Calu3 (cell line): ENCODE measurements around the gene ARHGAP25. TPM values are rescaled to one million over a fixed set of nuclear protein-coding genes. Genes with fewer than 3 reads are reported as not detected.

ENCODE experiments used
- BruUV-seq: library from RNA; stranded (reverse); fragments of 400-500 nt; replicated peaks from 2 replicates; lab custom pipeline; 2021; lab: Mats Ljungman, UMichigan
- CTCF ChIA-PET: fragments of 300-600 bp; sonication (Branson Sonifier 250); formaldehyde crosslinking; loops from one replicate; lab custom pipeline; 2022; ENCODE audit warnings: antibody characterized with exemption; lab: Charles Lee
- DNase-seq: peaks from one replicate; pipeline ENCODE4 v3.0.0; 2022
- H3K27ac Mint-ChIP-seq: one replicate; pipeline ENCODE4 v1.8.0; 2022; ENCODE audit warnings: mixed read lengths; ENCODE audit not compliant: unreplicated experiment
- H3K27me3 Mint-ChIP-seq: one replicate; pipeline ENCODE4 v1.8.0; 2022; ENCODE audit warnings: mixed read lengths; ENCODE audit not compliant: unreplicated experiment
- H3K36me3 Mint-ChIP-seq: one replicate; pipeline ENCODE4 v1.8.0; 2022; ENCODE audit warnings: mild to moderate bottlenecking, moderate library complexity, mixed read lengths; ENCODE audit not compliant: insufficient read depth, unreplicated experiment
- H3K4me1 Mint-ChIP-seq: one replicate; pipeline ENCODE4 v1.8.0; 2022; ENCODE audit warnings: mild to moderate bottlenecking, low read depth, mixed read lengths; ENCODE audit not compliant: unreplicated experiment
- H3K4me3 Mint-ChIP-seq: one replicate; pipeline ENCODE4 v1.8.0; 2022; ENCODE audit warnings: mild to moderate bottlenecking, low read depth, moderate library complexity, mixed read lengths; ENCODE audit not compliant: unreplicated experiment
- H3K9me3 Mint-ChIP-seq: one replicate; pipeline ENCODE4 v1.8.0; 2022; ENCODE audit warnings: low read depth, mixed read lengths; ENCODE audit not compliant: unreplicated experiment
- CTCF ChIP-seq: fragments of 200-600 bp; IDR thresholded peaks from one replicate; pipeline ENCODE4 v1.8.0; 2022; ENCODE audit warnings: antibody characterized with exemption; ENCODE audit not compliant: unreplicated experiment
- intact Hi-C: fragments of 100-400 bp; cut with micrococcal nuclease; formaldehyde crosslinking; loops from one replicate; pipeline ENCODE4 v1.10.0; 2022; ENCODE audit not compliant: unreplicated experiment
- total RNA-seq: library from RNA; stranded (reverse); gene quantifications from 2 replicates; pipeline ENCODE4 v1.2.3, GENCODE V29; 2022

Gene ARHGAP25
- total RNA-seq, 1 experiment from 2014 or later: not detected

- no peak overlapping the region for H3K27ac Mint-ChIP-seq
- no peak for DNase-seq
- H3K4me1 Mint-ChIP-seq: no peaks in the 10 kb centered on the region
- no peaks in the 10 kb centered on the region for H3K9me3 Mint-ChIP-seq
- BruUV-seq: no TSS peak
- peaks cover 75% of the 10 kb centered on the region for H3K27me3 Mint-ChIP-seq
- H3K36me3 Mint-ChIP-seq: no peaks in the 10 kb centered on the region
- no peak overlapping the region for H3K4me3 Mint-ChIP-seq
- intact Hi-C loops: no loop called here
- CTCF ChIA-PET: interaction anchor here (0.6 kb wide), 2 partner anchors 42 to 83 kb away, joined by 3 to 4 read pairs; no protein-coding TSS in a partner anchor
- TF ChIP-seq CTCF: no peak
Measured at GRCh38 chr2:68769586-68770270, 35.1 kb downstream of the ARHGAP25 start.

- no peak for TF ChIP-seq CTCF
- no peaks in the 10 kb centered on the region for H3K9me3 Mint-ChIP-seq
- no peak for DNase-seq
- no peak overlapping the region for H3K4me3 Mint-ChIP-seq
- H3K4me1 Mint-ChIP-seq: no peaks in the 10 kb centered on the region
- BruUV-seq: no TSS peak
- H3K36me3 Mint-ChIP-seq: no peaks in the 10 kb centered on the region
- CTCF ChIA-PET: interaction anchor here (0.6 kb wide), 2 partner anchors 41 to 81 kb away, joined by 3 read pairs; no protein-coding TSS in a partner anchor
- peaks cover 81% of the 10 kb centered on the region for H3K27me3 Mint-ChIP-seq
- H3K27ac Mint-ChIP-seq: no peak overlapping the region
- intact Hi-C loops: no loop called here
Measured at GRCh38 chr2:68770271-68771111, 35.9 kb downstream of the ARHGAP25 start.

- DNase-seq: no peak
- CTCF ChIA-PET: interaction anchor here (0.6 kb wide), 1 partner anchor 80 kb away, joined by 3 read pairs; no protein-coding TSS in a partner anchor
- no peak for TF ChIP-seq CTCF
- intact Hi-C loops: no loop called here
- Mint-ChIP-seq H3K4me1 (no peaks in the 10 kb centered on the region), H3K27ac (no peak overlapping the region), H3K27me3 (peaks cover 86% of the 10 kb centered on the region), H3K36me3 (no peaks in the 10 kb centered on the region), H3K4me3 (no peak overlapping the region), H3K9me3 (no peaks in the 10 kb centered on the region)
- no TSS peak for BruUV-seq
Measured at GRCh38 chr2:68771211-68771751, 36.7 kb downstream of the ARHGAP25 start.

- no peak for TF ChIP-seq CTCF
- no peak overlapping the region for H3K27ac Mint-ChIP-seq
- H3K27me3 Mint-ChIP-seq: peaks cover 84% of the 10 kb centered on the region
- H3K9me3 Mint-ChIP-seq: no peaks in the 10 kb centered on the region
- CTCF ChIA-PET: no interaction called here
- BruUV-seq: no TSS peak
- H3K4me3 Mint-ChIP-seq: no peak overlapping the region
- intact Hi-C loops: no loop called here
- H3K4me1 Mint-ChIP-seq: no peaks in the 10 kb centered on the region
- no peaks in the 10 kb centered on the region for H3K36me3 Mint-ChIP-seq
- no peak for DNase-seq
Measured at GRCh38 chr2:68772109-68772508, 37.5 kb downstream of the ARHGAP25 start.
